Loucy (cell line): Measurements from ENCODE around the gene COG4.

ENCODE experiments used
- H2AFZ ChIP-seq: fragments of 200-600 bp; sonication (generic); 2 replicates; pipeline ENCODE4 v1.6.0; 2016; ENCODE audit warnings: antibody characterized with exemption, mild to moderate bottlenecking, low read length, moderate library complexity
- H3F3A ChIP-seq: fragments of 200-600 bp; 2 replicates; pipeline ENCODE4 v1.6.0; 2016; ENCODE audit warnings: antibody characterized with exemption, low read depth, mild to moderate bottlenecking
- H3K27me3 ChIP-seq: fragments of 200-600 bp; sonication (generic); 2 replicates; pipeline ENCODE4 v1.6.1; 2014; ENCODE audit warnings: low read length, mild to moderate bottlenecking; ENCODE audit not compliant: insufficient read depth, poor library complexity, severe bottlenecking
- H3K36me3 ChIP-seq: fragments of 200-600 bp; sonication (generic); 2 replicates; pipeline ENCODE4 v1.6.1; 2016; ENCODE audit warnings: low read length; ENCODE audit not compliant: insufficient read depth
- H3K4me1 ChIP-seq: fragments of 200-600 bp; sonication (generic); 2 replicates; pipeline ENCODE4 v1.5.1; 2014; ENCODE audit warnings: low read length, mild to moderate bottlenecking; ENCODE audit not compliant: insufficient read depth, poor library complexity, severe bottlenecking
- H3K4me2 ChIP-seq: fragments of 200-600 bp; sonication (generic); 2 replicates; pipeline ENCODE4 v1.6.0; 2014; ENCODE audit warnings: antibody characterized with exemption, low read length, low read depth, mild to moderate bottlenecking; ENCODE audit not compliant: poor library complexity, severe bottlenecking
- H3K4me3 ChIP-seq: fragments of 200-600 bp; sonication (generic); 2 replicates; pipeline ENCODE4 v1.5.1; 2014; ENCODE audit warnings: low read length, mild to moderate bottlenecking, mixed read lengths; ENCODE audit not compliant: poor library complexity, severe bottlenecking
- H3K79me2 ChIP-seq: fragments of 200-600 bp; sonication (generic); 2 replicates; pipeline ENCODE4 v1.6.1; 2014; ENCODE audit warnings: low read length; ENCODE audit not compliant: insufficient read depth
- H3K9ac ChIP-seq: fragments of 200-600 bp; sonication (generic); 2 replicates; pipeline ENCODE4 v1.6.0; 2014; ENCODE audit warnings: mild to moderate bottlenecking, low read depth, low read length, moderate library complexity; ENCODE audit not compliant: poor library complexity, severe bottlenecking
- H3K9me2 ChIP-seq: fragments of 200-600 bp; sonication (generic); replicated peaks from 2 replicates; pipeline ENCODE4 v1.6.1; 2016; ENCODE audit warnings: low read depth, low read length, mixed read lengths
- H3K9me3 ChIP-seq: fragments of 200-600 bp; sonication (generic); 2 replicates; pipeline ENCODE4 v1.6.1; 2014; ENCODE audit warnings: mild to moderate bottlenecking, antibody characterized with exemption, low read length, low read depth; ENCODE audit not compliant: insufficient read depth
- H4K20me1 ChIP-seq: fragments of 200-600 bp; sonication (generic); 2 replicates; pipeline ENCODE4 v1.6.0; 2014; ENCODE audit warnings: antibody characterized with exemption, low read length, mild to moderate bottlenecking; ENCODE audit not compliant: insufficient read depth, poor library complexity, severe bottlenecking
- EZH2phosphoT487 ChIP-seq: fragments of 200-600 bp; IDR thresholded peaks from 2 replicates; pipeline ENCODE4 v1.6.1; 2018; ENCODE audit warnings: antibody characterized with exemption, mild to moderate bottlenecking, moderate library complexity, borderline replicate concordance
- TF ChIP-seq, protein P1 (sequence below): fragments of 200-600 bp; sonication (generic); conservative IDR thresholded peaks from 2 replicates; pipeline ENCODE4 v1.5.1; 2014; ENCODE audit warnings: mild to moderate bottlenecking, antibody characterized with exemption, low read length

Gene COG4

GRCh38 chr16:70568601-70569237, 45.4 kb upstream of the COG4 start:
- no peak for TF ChIP-seq EZH2phosphoT487
- TF ChIP-seq, protein P1, sequence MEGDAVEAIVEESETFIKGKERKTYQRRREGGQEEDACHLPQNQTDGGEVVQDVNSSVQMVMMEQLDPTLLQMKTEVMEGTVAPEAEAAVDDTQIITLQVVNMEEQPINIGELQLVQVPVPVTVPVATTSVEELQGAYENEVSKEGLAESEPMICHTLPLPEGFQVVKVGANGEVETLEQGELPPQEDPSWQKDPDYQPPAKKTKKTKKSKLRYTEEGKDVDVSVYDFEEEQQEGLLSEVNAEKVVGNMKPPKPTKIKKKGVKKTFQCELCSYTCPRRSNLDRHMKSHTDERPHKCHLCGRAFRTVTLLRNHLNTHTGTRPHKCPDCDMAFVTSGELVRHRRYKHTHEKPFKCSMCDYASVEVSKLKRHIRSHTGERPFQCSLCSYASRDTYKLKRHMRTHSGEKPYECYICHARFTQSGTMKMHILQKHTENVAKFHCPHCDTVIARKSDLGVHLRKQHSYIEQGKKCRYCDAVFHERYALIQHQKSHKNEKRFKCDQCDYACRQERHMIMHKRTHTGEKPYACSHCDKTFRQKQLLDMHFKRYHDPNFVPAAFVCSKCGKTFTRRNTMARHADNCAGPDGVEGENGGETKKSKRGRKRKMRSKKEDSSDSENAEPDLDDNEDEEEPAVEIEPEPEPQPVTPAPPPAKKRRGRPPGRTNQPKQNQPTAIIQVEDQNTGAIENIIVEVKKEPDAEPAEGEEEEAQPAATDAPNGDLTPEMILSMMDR: no peak
- H3K9ac ChIP-seq: no peak overlapping the region
- H3K4me1 ChIP-seq: no peaks in the 10 kb centered on the region
- H3F3A ChIP-seq: 0 out of 2 replicates have a peak, but pooled peaks cover 2% of the 10 kb centered on the region
- no peaks in the 10 kb centered on the region for H3K9me2 ChIP-seq
- H4K20me1 ChIP-seq: peaks cover 15% of the 10 kb centered on the region
- H3K36me3 ChIP-seq: peaks cover 98% of the 10 kb centered on the region
- H3K27me3 ChIP-seq: no peaks in the 10 kb centered on the region
- H3K4me3 ChIP-seq: no peak overlapping the region
- H3K4me2 ChIP-seq: no peak overlapping the region
- H3K79me2 ChIP-seq: no peaks in the 10 kb centered on the region
- H2AFZ ChIP-seq: no peak overlapping the region
- H3K9me3 ChIP-seq: no peaks in the 10 kb centered on the region

GRCh38 chr16:70565053-70565452, 41.7 kb upstream of the COG4 start:
- no peaks in the 10 kb centered on the region for H3K27me3 ChIP-seq
- H3K9me3 ChIP-seq: no peaks in the 10 kb centered on the region
- H3K4me3 ChIP-seq: no peak overlapping the region
- no peak overlapping the region for H3K4me2 ChIP-seq
- 0 out of 2 replicates have a peak, but pooled peaks cover 2% of the 10 kb centered on the region for H3F3A ChIP-seq
- H3K4me1 ChIP-seq: no peaks in the 10 kb centered on the region
- H3K9ac ChIP-seq: no peak overlapping the region
- no peaks in the 10 kb centered on the region for H3K9me2 ChIP-seq
- peaks cover 98% of the 10 kb centered on the region for H3K36me3 ChIP-seq
- H4K20me1 ChIP-seq: peaks cover 15% of the 10 kb centered on the region
- peaks cover 4% of the 10 kb centered on the region; the same call in 1 of the 2 replicates for H3K79me2 ChIP-seq
- no peak for TF ChIP-seq EZH2phosphoT487
- H2AFZ ChIP-seq: no peak overlapping the region

DNA sequence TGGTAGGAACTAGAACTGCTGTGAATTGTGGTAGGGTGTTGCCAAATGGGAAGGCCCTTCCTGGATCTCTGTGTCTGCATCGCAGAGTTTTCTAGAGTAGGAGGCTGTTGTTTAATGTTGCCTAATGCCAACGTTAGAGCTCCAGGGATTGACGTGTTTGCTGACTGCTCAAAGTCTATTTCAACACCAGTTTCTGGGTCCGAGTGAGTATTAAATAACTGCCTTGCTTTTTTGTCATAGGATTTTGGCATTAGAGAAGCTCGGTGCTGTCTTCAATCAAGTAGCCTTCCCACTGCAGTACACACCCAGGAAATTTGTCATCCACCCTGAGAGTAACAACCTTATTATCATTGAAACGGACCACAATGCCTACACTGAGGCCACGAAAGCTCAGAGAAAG, 40.3 kb upstream of the COG4 start:
- peaks cover 4% of the 10 kb centered on the region; the same call in 1 of the 2 replicates for H3K79me2 ChIP-seq
- no peak overlapping the region for H3K9ac ChIP-seq
- no peaks in the 10 kb centered on the region for H3K4me1 ChIP-seq
- peaks cover 98% of the 10 kb centered on the region for H3K36me3 ChIP-seq
- no peak overlapping the region for H3K4me3 ChIP-seq
- TF ChIP-seq EZH2phosphoT487: no peak
- TF ChIP-seq, protein P1: no peak
- peaks cover 17% of the 10 kb centered on the region for H4K20me1 ChIP-seq
- no peaks in the 10 kb centered on the region for H3K9me2 ChIP-seq
- H3K4me2 ChIP-seq: no peak overlapping the region
- no peaks in the 10 kb centered on the region for H3K27me3 ChIP-seq
- H2AFZ ChIP-seq: no peak overlapping the region
- no peaks in the 10 kb centered on the region for H3F3A ChIP-seq
- no peaks in the 10 kb centered on the region for H3K9me3 ChIP-seq

GRCh38 chr16:70561623-70562022, 38.3 kb upstream of the COG4 start:
- H3K36me3 ChIP-seq: peaks cover 98% of the 10 kb centered on the region
- no peaks in the 10 kb centered on the region for H3F3A ChIP-seq
- H3K9me3 ChIP-seq: no peaks in the 10 kb centered on the region
- H3K9me2 ChIP-seq: no peaks in the 10 kb centered on the region
- H3K79me2 ChIP-seq: peaks cover 4% of the 10 kb centered on the region; the same call in 1 of the 2 replicates
- H4K20me1 ChIP-seq: peaks cover 31% of the 10 kb centered on the region
- no peak overlapping the region for H2AFZ ChIP-seq
- no peak for TF ChIP-seq EZH2phosphoT487
- H3K4me1 ChIP-seq: no peaks in the 10 kb centered on the region
- no peak overlapping the region for H3K4me3 ChIP-seq
- no peak overlapping the region for H3K9ac ChIP-seq
- H3K4me2 ChIP-seq: no peak overlapping the region
- H3K27me3 ChIP-seq: no peaks in the 10 kb centered on the region
